Ecto neural progenitor cell (in vitro differentiated cells): ENCODE measurements around the gene SOX18.
"Not testable (repeated sequence)": the region's sequence is repeated elsewhere in the genome, so short reads cannot be mapped to it uniquely, and the experiment has no call there.

ENCODE experiments used
- DNase-seq: peaks from one replicate; pipeline ENCODE4 v3.0.0-alpha.2; 2018; ENCODE audit warnings: low spot score

SOX18 gene

DNA sequence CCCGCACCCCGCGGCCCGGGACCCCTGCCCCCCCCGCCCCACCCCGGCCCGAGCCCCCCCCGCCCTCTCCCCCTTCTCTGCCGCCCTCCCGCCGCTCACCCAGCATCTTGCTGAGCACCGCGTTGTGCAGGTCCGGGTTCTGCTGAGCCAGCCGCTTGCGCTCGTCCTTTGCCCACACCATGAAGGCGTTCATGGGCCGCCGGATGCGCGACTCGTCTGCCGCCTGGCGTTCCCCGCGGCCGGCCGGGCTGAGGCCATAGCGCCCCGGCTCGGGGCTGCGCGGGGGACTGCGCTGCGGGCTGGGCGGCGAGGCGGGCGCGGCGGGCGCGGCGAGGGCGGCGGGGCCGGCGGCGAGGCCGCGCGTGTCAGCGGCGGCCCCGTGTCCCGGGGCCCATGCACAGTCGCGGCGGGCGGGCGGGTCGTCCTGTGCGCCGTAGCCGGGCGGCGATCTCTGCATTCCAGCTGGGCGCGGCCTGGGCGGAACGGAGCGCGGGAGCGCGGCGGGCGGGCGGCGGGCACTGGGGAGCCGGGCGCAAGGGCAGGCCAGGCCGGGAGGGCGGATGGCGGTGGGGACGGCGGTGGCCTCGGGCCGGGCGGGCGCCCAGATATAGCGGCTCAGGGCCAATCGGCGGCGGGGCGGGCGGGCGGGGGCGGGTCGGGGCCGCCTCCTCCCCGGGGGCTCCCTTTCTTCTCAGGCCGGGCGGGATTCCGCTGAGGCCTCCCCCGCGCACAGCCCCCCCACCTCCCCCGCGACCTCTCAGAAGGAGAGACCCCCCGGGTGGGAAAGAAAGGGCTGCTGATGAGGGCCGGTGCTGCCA is at the start of gene SOX18:
TSS of gene SOX18 (minus strand) at position 580 of the 818 bp plus-strand sequence. CDS start at position 457, 123 bp downstream.
- peak; percentile 65 for DNase-seq

DNA sequence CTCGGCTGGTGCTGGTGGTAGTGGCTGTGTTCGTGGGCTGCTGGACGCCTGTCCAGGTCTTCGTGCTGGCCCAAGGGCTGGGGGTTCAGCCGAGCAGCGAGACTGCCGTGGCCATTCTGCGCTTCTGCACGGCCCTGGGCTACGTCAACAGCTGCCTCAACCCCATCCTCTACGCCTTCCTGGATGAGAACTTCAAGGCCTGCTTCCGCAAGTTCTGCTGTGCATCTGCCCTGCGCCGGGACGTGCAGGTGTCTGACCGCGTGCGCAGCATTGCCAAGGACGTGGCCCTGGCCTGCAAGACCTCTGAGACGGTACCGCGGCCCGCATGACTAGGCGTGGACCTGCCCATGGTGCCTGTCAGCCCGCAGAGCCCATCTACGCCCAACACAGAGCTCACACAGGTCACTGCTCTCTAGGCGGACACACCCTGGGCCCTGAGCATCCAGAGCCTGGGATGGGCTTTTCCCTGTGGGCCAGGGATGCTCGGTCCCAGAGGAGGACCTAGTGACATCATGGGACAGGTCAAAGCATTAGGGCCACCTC is 49.1 kb upstream of the SOX18 start:
- DNase-seq: no peak

DNA sequence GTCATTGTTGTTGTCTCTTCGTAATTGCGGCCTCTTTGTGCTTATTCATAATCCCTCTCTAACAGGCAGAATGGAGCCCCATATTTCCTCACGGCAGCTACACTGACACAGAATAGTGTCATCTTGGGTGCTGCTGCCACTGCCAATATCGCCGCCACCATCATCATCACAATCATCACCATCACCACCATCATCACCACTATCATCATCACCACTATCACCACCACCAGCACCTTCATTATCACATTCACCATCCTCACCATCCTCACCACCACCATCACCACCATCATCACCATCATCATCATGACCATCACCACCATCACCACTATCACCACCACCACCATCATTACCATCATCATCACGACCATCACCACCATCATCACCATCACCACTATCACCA is 47.1 kb upstream of the SOX18 start:
- DNase-seq: no peak

DNA sequence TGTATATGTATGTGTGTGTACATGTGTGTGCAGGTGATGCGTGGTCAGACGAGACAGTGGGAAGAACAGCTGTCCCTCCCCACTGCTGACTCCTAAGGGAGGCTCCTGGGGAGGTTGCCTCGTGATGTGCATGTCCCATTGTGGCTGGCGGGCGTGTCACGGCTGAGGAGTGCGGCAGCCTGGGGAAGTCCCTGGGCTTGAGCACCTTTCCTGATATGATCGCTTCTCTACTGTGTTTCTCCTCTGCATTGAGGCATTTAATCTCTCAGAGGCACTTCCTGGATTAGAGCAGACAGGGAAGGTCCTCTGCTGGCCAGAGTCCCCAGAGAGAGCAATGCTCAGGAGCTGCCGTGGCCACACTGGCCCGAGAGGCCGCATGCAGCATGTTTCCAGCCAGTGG is 46.5 kb upstream of the SOX18 start:
- DNase-seq: no peak

DNA sequence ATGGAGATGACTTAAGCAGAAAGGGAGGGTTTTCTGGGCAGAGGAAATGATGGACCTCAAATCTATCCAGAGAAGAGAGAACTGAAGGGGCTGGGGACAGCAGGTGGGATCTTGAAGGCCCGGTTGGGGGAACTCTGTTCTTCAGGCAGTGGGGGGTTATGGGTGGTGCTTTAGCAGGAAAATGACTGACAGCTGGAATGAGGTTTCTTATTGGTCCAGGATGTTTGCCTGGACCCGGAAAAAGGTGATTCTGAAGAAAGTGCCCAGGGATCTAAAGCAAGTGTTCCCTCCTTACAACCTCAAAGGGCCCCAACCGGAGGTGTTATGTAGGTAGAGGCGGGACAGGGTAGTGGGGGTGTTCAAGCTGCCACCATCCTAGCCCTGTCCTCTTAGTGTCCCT is 46.0 kb upstream of the SOX18 start:
- no peak for DNase-seq

GRCh38 chr20:64093013-64093503 is 43.6 kb upstream of the SOX18 start:
- no peak for DNase-seq

- DNase-seq: no peak
Observed at GRCh38 chr20:64092258-64093012, 43.0 kb upstream of the SOX18 start.

DNA sequence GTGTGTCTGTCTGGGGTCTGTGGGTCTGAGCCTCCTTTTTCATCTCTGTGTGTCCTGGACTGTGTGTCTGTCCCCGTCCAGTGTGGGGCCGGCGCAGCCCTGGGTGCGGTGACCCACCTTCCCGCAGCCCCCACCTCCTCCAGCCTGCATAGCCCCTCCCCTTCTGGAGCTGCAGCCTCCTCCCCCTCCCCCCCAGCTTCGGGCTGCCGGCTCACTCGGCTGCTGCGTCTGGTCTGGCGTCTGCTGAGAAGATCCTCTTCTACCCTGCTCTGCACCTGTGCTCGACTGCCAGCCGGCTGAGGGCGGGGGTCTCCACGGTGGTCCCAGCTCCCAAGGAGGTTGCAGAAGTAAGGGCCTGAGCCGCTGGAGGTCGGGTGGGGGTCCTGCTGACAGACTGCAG is 42.3 kb upstream of the SOX18 start:
- DNase-seq: no peak

- DNase-seq: no peak
Observed at GRCh38 chr20:64091340-64091739, 41.9 kb upstream of the SOX18 start.

DNA sequence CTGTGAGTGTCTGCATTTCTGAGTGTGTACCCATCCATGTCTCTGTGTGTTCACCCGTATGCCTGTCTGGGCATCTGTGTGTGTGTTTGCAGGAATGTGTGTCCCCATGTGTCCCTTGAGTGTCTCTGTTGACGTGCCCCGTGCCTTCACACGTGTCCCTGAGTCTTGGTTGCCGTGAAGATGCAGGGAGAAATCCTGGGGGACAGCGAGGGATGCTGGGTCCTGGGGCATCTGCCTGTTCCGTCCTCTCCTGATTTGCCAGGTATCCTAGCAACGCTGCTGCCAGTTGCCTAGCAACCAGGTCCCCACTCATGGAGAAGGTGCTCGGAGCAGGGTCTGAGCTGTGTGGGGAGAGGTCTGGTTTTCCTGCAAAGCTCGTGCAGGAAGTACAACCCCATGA is 40.7 kb upstream of the SOX18 start:
- DNase-seq: no peak

GRCh38 chr20:64088586-64088985 is 39.1 kb upstream of the SOX18 start:
- DNase-seq: not testable (repeated sequence)

DNA sequence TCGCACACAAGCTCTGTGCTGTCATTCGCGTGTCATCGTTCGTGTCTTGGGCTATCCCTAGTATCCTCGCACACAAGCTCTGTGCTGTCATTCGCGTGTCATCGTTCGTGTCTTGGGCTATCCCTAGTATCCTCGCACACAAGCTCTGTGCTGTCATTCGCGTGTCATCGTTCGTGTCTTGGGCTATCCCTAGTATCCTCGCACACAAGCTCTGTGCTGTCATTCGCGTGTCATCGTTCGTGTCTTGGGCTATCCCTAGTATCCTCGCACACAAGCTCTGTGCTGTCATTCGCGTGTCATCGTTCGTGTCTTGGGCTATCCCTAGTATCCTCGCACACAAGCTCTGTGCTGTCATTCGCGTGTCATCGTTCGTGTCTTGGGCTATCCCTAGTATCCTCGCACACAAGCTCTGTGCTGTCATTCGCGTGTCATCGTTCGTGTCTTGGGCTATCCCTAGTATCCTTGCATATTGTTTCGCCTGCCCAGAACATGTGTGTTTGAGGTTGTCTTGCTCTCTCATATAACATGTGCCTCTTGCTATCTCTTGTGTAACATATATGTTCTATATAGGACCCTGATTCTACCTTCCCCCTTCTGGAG is 37.9 kb upstream of the SOX18 start:
- DNase-seq: not testable (repeated sequence)

DNA sequence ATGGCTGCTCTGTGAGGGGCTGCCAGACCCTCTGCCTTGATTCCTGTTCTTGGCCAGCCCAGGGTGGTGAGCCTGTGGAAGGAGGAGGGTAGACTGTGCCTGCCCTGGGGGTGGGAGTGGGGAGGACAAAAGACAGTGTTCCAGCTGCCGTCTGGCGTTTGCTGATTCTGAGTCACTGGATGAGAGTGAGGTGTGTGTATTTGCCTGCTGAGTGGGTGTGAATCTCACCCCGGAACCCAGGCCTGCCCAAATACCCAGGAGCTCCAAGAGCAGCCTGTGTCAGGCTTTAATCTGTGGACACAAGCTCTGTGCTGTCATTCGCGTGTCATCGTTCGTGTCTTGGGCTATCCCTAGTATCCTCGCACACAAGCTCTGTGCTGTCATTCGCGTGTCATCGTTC is 37.4 kb upstream of the SOX18 start:
- DNase-seq: no peak

GRCh38 chr20:64084685-64085152 is 35.3 kb upstream of the SOX18 start:
- no peak for DNase-seq

GRCh38 chr20:64083804-64084684 is 34.6 kb upstream of the SOX18 start, which contains the start of gene LKAAEAR1:
TSS of gene LKAAEAR1 (minus strand) at chr20:64084398. CDS start at chr20:64084219, 179 bp downstream.
- DNase-seq: no peak

DNA sequence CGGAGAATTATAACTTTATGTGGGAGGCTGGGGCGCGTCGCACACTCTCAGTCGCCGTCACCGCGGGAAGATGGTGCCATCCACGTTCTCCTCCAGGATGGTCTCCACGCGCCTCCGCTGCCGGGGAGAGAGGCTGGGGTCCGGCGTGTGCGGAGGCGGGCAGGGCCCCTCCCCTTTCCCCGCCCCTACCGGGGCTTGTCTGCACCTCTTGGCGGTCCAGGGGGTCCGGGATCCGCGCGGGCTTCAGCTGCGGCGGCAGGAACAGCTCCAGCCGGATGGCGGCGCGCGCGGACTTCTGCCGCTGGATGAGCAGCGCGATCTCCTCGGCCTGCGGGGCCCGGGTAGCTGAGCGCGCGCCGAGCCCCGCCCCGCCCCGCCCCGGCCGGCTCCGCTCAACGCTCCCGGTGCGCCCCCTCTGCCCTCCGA is 34.0 kb upstream of the SOX18 start:
- peak; percentile 89 for DNase-seq

DNA sequence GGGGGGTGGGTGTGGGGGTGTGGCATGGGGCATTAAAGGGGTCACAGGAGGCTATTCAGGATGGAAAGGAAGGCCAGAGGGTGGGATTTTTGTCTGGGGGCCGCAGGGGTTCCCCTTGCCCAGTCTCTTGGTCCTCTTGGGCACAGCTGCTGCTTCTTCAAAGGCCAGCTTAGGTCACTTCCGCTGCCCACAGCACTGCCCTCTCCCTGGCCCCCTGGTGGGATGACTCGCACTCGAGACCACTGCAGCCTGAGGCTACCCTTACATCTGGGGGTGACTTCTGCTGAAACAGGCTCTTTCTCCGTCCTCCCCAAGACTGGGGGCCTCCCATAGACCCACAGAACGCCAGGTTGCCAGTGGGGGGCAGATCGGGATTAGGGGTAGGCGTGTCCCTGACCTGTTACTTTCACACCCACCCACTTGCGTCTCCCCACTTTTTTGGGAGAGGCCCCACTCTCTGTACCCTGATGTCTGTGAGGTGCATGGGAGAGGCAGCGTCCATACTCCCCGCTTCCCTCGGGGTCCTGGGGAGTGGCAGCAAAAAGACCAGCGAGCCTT is 33.5 kb upstream of the SOX18 start:
- DNase-seq: no peak

DNA sequence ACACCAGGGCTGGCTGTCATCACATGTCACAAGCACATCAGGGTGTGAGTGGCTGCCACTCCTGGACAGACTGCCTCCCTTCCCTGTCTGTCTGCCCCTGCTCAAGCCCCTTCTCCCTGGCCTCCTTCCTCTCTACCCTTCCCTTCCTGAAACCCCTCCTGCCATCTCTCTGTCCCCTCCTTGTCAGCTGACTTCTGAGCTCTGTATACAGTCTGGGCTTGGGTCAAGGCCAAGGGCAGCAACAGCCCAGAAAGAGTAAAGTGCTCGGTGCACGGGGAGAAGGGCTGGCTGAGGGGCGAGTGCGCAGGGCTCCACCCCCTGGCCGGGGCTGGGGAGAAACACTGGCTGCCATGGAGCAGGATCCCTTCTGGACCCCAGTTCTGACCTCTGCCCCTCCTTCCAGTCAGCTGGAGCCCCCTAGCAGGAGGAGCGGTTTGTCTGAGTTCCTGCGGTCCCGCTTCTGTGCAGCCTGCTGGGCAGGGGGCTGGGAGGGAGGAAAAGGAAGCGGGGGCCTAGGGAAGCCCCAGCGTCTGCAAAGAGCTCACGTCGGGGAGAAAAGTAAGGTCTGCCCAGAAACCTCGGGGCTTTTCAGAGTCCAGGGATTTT is 32.8 kb upstream of the SOX18 start:
- DNase-seq: no peak

- no peak for DNase-seq
Observed at GRCh38 chr20:64081624-64081964, 32.2 kb upstream of the SOX18 start.

DNA sequence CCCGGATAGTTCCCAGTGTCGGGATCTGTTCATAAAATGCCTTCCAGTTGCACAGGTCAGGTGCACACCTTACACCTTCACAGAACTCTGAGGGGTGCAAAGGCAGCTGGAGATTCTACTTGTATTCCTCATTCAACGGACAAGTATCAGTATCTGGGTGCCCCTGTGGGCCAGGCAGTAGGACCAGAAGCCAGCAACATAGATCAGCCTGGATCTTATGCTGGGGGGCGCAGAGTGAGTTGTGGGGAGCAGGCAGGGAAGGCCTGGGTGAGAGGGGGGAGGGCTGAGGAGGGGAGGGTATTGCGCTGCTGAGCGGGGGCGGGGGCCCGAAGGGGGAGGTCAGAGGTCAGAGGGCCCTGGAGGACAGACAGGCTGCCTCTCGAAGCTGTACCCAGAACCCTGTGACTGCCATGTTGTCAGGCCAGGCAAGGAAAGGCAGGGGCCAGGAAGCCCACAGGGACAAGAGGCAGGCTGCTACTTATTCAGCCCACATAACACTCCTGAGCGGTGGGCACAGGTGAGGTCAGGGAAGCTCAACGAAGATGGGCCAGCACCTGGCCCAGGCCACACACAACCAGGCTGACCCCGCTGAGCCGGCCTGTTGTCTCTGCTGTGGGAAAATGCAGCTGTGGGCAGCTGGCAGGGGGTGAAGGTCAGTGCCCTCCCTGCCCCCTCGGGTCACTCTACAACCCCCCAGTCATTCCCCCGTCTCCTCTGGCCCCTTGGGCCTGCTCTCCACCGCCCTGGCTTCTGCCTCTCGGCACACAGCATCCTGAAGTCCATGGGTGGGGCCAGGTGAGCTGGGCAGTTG is 31.6 kb upstream of the SOX18 start:
- no peak for DNase-seq
